Bronchial epithelial cell (primary cell): ENCODE results near the gene BCAS2. TPM values are rescaled to one million over a fixed set of nuclear protein-coding genes. Genes with fewer than 3 reads are reported as not detected.

Experiments
- DNase-seq: peaks from one replicate; pipeline ENCODE4 v3.0.0-alpha.2; 2010; ENCODE audit warnings: low read depth
- FAIRE-seq: peaks from 2 replicates; lab custom pipeline; 2011; peaks lifted over from hg19 to GRCh38; lab: Jason Lieb, UNC
- H3K27me3 ChIP-seq: 2 replicates; pipeline ENCODE4 v1.5.1; 2011; ENCODE audit warnings: low read length; ENCODE audit not compliant: control insufficient read depth, insufficient read depth
- H3K36me3 ChIP-seq: 2 replicates; pipeline ENCODE4 v1.5.1; 2011; ENCODE audit warnings: low read length; ENCODE audit not compliant: control insufficient read depth, insufficient read depth
- H3K4me3 ChIP-seq: 2 replicates; pipeline ENCODE4 v1.5.1; 2011; ENCODE audit warnings: mild to moderate bottlenecking, low read depth, low read length, control low read depth
- CTCF ChIP-seq: IDR thresholded peaks from 2 replicates; pipeline ENCODE4 v1.5.1; 2011; ENCODE audit warnings: mild to moderate bottlenecking, moderate library complexity, low read length, control low read depth, inconsistent platforms; ENCODE audit not compliant: insufficient read depth, severe bottlenecking
- total RNA-seq: library from RNA; depleted of rRNA; stranded (reverse); fragments of >200 nt; gene quantifications from 2 replicates; pipeline ENCODE4 v1.2.1, GENCODE V29; 2014

The BCAS2 gene
- total RNA-seq, 1 donor from 2014 or later = 75.8 TPM

DNA sequence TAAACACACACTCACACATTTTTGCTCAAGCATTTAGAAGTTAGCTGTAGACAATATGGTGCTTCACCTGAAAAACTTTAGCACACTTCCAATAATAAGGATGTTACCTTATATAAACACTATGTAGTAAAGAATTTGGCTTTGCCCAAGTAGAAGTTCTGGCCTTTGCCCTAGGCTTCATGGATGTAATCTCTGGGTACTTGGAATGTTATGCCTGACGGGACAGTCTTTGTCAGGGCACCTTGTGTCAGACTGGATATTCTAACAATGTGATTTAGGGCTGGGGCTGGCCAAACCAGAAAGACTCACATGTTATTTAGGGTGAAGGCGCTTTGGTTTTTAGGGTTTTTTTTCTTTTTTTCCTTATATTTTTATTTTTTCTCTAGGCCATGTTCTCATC lies 35.6 kb downstream of the BCAS2 start:
- no peak for TF ChIP-seq CTCF
- no peak overlapping the region for H3K4me3 ChIP-seq
- no peak for DNase-seq
- H3K27me3 ChIP-seq = no peaks in the 10 kb centered on the region
- no peaks in the 10 kb centered on the region for H3K36me3 ChIP-seq
- FAIRE-seq = no peak

DNA sequence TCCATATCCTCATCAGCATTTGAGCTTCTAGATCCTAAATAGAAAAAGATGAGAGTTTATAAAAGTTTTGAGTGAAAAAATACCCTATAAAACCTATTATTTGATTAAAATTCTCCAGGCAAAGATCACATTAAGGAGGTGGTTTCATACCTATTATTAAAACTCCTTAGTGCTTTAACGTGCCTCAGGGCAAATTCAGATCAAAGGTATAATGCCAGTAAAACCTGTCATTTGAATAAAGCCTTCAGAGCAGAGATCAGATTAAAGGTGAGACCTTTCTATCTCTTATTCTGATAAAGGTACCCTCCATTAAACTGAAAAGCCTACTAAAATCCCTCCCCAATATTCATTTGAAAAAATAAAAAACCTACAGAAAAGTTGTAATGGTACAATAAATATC lies 36.1 kb downstream of the BCAS2 start:
- no peak for TF ChIP-seq CTCF
- H3K4me3 ChIP-seq = no peak overlapping the region
- no peak for DNase-seq
- no peak for FAIRE-seq
- H3K27me3 ChIP-seq = no peaks in the 10 kb centered on the region
- no peaks in the 10 kb centered on the region for H3K36me3 ChIP-seq

DNA sequence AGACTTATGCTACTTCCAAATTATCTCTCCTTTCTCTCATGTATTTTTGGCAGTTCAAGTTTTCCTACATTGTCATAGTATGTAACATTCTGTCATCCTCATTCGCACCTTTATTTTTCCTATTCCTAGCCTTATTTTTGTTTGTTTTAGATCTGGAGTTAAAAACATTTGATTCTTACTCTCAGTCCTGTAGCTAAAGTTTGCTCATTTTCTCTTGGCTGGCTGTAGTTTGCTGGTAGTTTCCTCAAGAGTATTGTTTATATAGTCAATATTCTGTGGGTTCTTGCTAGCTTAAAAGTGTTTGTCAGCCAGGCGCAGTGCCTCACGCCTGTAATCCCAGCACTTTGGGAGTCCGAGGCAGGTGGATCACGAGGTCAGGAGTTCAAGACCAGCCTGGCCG lies 40.6 kb downstream of the BCAS2 start:
- FAIRE-seq (no peak), DNase-seq (no peak)
- Histone ChIP-seq H3K36me3 (no peaks in the 10 kb centered on the region), H3K4me3 (no peak overlapping the region), H3K27me3 (no peaks in the 10 kb centered on the region)
- TF ChIP-seq CTCF = no peak

GRCh38 chr1:114540272-114540671 lies 41.1 kb downstream of the BCAS2 start:
- no peak for FAIRE-seq
- H3K27me3 ChIP-seq = no peaks in the 10 kb centered on the region
- H3K4me3 ChIP-seq = no peak overlapping the region
- no peak for TF ChIP-seq CTCF
- no peaks in the 10 kb centered on the region for H3K36me3 ChIP-seq
- no peak for DNase-seq

GRCh38 chr1:114536043-114536442 lies 45.4 kb downstream of the BCAS2 start:
- Histone ChIP-seq H3K36me3 (no peaks in the 10 kb centered on the region), H3K27me3 (no peaks in the 10 kb centered on the region), H3K4me3 (no peak overlapping the region)
- no peak for FAIRE-seq
- DNase-seq = no peak
- TF ChIP-seq CTCF = no peak

- no peak for FAIRE-seq
- H3K4me3 ChIP-seq = no peak overlapping the region
- no peak for DNase-seq
- H3K36me3 ChIP-seq = no peaks in the 10 kb centered on the region
- H3K27me3 ChIP-seq = no peaks in the 10 kb centered on the region
- TF ChIP-seq CTCF = no peak
These were observed 46.0 kb downstream of the BCAS2 start for GRCh38 chr1:114535401-114535800.
